Endothelial cell of hepatic sinusoid (primary cell): ENCODE measurements around the gene UNC93A.
"Not testable (repeated sequence)": the region's sequence is repeated elsewhere in the genome, so short reads cannot be mapped to it uniquely, and the experiment has no call there.

Experiments
- in situ Hi-C: cut with HindIII; loops from 2 replicates; pipeline ENCODE4 v1.10.0; 2017; ENCODE audit warnings: low sequenced_read_pairs

UNC93A gene

DNA sequence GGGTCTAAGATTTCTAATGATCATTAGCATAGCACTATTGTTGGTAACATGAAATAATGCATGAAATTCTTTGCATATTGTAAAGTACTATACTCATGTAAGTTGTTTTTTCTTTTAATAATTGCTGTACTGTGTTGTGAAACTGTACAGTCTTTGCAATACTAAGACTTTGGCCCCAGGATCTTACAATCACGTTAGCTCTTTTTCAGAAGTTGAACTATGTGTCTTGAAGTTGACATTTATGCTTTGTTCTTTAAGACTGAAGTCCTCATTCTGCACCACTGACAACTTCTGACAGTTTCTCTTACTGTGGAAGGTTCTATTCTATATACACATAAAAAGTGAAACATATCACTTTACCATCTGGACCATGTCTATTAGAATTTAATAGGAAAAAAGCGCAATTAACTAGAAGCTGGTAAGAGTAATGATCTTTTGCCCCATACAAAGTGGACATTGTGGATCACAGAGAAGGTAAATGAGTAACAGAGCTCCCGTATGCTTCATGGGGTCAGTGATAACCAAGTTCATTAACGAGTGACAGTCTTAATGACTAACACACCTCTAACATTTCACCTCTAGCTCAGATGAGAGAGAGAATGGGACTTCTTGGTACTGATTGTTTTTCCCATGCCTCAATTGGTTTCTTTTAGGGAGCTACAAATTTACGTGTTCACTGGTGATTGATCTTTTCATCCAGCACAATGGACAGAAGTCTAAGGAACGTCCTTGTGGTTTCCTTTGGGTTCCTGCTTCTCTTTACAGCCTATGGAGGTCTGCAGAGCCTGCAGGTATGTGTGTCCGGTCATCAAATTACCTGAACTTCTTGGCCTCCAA is at the start of gene UNC93A:
Gene UNC93A, plus strand, starts transcription at position 530 of the 837 bp plus-strand sequence. Its CDS starts 175 bp downstream, at position 705.
- in situ Hi-C loops = no loop called here

DNA sequence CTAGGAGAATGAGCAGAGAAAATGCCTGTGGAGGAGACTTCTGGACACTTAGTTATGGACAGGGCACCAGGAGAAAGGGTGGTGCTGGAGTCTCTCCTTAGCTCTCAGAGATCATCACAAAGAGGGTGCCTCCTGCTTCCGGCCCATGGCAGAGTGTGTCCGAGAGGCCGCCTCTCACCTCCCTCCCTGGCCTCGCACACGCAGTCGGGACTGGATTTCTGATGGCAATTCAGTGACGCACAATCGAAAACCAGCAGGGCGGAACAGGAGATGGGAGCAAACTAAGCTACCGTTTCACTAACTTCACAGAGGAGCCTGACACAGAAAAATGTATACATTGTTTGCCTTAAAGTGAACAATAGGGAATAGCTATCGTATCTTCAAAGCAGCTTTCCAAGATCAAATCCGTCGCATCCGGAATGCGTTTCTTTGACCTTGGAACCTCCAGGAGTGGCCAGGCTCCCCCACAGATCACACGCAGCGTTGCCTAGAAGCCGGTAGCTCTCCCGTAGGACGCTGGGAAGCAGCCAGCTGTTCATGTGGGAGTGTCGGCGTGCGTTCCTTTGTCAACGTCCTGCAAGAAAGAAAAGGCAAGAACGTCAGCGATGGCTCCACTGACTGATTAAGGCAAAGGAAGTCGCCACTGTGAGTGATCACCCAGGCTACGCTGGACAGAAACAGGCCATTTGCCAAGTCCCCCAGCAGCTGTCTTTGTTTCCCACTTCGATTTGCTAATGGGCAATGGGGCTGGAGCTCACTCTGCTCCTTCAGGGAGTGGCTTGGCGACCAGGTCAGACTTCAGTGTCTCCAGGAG is 49.6 kb upstream of the UNC93A start:
- in situ Hi-C loops = not testable (repeated sequence)

DNA sequence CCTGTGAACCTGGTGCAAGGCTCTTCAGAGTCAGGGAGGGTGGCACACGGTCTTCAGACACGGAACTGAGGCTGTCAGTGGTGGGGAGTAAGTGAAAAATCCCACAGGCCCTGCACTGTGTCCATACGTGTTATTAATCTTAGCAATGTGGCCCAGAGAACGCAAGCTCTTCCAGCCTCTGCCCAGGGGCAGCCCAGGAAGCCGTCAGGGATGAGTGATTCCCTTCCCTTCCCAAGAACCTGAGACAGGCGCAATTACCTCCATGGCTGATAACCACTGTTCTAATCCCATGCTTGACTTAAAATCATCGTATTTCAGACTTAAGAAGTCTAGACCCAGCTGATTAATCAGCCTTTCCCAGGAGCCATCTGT is 49.0 kb upstream of the UNC93A start:
- in situ Hi-C loops = not testable (repeated sequence)

DNA sequence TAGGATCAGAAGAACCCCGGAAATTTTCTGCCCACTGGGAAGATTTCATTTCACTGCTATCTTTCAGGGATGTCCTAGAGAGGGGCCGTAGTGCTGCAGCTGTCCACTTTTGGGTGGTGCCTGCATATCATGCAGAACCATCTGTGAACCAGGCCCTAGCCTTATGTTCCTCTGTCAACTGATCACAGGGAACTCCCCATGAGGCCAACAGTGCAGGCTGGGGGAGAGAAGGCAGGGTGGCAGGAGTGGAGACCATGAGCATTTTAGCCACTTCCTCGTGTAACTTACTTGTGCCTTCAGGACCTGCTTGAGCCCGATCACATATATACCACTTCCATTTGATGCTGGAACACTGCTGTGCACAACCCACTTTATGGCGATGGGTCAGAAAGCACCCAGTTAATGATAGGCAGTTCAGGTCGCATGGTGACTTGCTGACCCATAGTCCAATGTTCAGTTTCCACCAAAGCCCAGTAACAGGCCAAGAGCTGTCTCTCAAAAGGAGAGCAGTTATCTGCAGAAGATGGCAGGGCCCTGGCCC is 48.5 kb upstream of the UNC93A start:
- in situ Hi-C loops = not testable (repeated sequence)

DNA sequence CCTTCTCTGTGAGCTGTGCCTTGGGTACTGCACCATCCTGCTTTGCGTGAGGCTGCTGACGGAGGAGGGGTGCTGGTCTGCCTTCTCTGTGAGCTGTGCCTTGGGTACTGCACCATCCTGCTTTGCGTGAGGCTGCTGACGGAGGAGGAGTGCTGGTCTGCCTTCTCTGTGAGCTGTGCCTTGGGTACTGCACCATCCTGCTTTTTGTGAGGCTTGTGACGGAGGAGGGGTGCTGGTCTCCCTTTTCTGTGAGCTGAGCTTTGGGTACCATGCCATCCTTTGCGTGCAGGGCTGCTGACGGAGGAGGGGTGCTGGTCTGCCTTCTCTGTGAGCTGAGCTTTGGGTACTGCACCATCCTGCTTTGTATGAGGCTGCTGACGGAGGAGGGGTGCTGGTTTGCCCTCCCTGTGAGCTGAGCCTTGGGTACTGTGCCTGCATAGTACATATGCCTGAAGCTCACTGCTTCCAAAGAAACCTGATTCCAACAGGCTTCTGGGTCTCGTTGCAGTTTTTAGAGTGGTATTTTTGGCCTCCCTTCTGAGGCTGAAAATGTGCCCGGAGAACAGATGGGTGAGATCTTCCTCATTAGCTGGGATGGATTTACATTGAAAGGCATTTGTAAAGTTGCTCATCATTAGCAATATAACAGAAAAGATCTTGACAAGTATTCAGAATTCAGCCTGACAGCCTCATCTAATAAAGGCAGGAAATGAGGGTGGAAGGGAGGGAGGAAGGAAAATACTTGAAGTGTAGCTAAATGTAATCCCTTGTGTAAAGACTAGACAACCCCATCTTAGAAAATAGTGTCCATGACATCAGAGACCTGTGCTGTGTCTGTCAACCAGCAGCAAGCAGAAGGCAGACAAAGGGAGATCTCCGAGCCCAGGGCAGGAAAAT is 46.8 kb upstream of the UNC93A start:
- in situ Hi-C loops = no loop called here

DNA sequence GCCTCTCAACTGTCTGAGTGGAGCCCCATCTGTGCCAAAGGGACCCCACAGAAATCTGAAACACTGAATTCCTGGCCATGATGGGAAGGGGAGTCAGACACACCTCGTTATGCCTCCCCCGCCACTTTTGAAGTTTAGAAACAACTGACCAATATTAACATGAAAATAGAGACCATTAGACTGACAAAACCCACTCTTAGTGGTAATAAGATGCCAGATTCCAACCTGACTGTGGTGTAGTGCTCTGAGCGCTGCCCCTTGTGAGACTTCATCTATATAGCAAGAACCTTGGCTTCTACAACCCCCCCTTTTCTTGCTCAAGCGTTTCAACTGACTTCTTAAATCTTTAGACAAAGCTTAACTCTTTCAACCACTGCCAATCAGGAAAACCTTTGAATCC is 46.1 kb upstream of the UNC93A start:
- in situ Hi-C loops = no loop called here

DNA sequence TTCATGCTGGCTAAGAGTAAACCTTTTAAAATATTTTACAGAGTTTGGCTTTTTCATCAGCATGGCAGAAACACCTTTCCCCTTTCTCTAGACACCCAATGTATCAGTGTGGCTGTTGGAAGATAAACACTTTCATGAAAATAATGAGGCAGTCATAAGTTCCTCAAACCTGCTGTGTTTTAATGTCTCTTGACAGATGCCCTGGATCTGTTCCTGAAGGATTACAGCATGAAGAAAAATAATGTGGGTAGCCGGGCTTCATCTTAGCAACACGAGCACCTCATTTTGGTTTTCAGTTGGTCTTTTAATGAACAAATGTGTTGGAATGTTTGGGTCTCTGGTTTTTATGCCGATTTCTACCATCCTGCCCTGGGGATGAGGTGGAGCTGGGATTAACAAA is 45.5 kb upstream of the UNC93A start:
- in situ Hi-C loops = no loop called here

DNA sequence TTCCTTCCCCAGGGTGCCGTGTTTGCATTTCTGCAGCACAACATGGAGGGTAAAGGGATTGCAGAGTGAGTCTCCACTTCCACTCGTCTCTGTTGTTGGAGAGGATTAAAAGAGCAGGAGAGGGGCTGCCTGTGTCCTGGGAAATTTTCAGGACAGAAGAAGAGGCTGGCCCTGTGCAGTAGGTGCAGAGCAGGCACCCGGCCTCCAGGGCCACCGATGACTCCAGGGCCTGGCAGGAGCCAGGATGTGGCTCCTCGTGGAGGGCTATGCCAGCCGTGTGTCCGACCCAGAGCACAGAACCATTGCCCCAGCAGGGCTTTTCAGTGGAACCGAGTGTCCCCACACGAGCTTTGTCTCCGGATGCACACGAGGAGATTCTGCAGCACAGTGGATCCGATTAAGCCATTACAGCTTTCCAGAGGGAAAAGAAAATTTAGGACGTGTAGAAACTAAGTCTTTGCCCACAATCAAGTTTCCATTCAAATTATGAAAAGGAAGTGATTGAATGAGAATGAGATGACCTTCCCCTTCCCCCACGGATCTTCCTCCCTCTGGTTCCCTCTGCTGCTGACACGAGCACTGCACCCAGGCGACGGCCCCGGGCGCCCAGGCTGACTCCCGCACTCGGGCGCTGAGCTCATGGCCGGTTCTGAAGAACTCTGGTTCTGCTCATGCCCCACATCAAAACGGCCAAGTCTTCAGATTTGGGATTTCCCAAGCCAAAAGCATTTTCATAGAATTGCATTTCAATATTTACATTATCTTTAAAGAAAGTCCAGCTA is 43.1 kb upstream of the UNC93A start:
- in situ Hi-C loops = no loop called here

DNA sequence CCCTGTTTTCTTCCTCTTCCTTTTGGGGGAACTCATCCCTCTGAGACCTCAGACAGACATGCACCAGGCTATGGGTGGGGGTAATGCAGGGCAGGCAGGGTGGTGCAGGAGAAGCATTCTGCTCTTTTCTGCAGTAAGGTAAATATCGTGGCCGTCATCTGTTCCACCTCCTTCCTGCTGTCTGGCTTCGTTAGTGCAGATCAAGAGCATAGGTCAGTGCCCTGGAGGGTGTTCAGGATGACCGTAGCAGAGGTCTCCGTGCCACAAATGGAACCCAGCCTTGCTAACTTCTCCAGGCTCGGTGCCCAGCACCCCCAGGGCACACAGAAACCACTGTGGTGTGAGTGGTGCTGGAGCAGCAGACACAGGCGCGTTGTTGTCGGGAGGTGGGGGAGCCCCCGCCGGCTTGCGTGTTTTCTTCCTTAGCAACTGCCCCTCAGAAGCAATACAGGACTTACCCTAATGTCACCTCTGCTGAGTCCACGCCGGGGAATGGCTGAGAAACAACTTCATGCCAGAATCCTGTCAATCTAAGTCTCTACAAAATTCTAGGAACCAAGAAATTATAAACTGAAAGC is 42.1 kb upstream of the UNC93A start:
- in situ Hi-C loops = not testable (repeated sequence)

DNA sequence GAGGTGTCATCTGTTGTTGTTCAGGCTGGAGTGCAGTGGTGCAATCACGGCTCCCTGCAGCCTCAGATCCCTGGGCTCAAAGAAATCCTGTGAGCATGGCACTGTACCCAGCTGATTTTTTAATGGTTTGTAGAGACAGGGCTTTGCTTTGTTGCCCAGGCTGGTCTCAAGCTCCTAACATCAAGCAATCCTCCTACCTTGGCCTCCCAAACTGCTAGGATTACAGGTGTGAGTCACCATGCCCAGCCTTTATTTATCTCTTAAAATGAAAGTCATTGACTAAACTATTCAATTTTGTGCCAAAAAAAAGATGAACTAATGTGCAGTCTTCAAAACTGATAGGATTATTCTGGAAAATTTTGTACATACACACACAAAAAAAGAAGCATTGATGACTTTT is 38.8 kb upstream of the UNC93A start:
- in situ Hi-C loops = no loop called here

DNA sequence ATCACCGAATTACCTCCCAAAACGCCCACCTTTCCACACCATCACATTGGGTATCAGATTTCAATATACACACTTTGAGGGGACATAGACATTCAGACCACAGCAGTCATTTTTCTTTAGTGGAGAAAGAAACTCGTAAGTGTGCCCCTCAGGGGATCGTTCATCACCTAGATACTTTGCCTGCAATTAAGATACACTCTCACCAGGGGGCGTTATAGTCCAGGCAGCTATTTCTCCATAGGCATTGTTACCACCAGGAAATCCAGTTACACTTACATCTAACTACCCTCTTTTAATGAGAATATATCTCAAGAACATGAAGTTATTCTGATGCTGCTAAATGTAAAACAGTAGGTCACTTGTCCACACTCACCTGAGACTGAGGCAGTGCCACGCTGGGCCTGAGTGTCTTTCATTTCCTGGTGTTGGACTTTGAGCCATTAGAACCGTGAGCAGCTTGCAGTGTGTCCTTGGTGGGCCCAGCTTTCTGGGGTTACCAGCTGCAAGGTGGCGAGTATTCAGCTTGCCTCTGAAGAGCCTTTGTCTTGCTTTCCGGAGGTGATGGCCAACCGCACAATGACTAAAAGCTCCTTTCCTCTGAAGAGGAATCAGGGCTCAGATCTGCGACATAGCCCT is 35.1 kb upstream of the UNC93A start:
- in situ Hi-C loops = no loop called here

DNA sequence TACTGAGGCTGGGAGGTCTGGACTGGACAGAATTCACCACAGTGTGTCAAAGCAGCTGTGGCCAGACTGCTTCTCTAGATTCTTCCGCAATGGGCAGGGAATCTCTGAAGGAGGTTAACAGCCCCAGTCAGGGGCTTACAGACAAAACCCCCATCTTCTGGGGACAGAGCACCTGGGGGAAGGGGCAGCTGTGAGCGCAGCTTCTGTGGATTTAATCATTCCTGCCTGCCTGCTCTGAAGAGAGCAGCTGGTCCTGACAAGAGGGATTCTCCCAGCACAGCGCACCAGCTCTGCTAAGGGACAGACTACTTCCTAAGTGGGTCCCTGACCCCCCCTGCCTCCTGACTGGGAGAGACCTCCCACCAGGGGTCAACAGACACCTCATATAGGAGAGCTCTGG is 32.5 kb upstream of the UNC93A start:
- in situ Hi-C loops = no loop called here

DNA sequence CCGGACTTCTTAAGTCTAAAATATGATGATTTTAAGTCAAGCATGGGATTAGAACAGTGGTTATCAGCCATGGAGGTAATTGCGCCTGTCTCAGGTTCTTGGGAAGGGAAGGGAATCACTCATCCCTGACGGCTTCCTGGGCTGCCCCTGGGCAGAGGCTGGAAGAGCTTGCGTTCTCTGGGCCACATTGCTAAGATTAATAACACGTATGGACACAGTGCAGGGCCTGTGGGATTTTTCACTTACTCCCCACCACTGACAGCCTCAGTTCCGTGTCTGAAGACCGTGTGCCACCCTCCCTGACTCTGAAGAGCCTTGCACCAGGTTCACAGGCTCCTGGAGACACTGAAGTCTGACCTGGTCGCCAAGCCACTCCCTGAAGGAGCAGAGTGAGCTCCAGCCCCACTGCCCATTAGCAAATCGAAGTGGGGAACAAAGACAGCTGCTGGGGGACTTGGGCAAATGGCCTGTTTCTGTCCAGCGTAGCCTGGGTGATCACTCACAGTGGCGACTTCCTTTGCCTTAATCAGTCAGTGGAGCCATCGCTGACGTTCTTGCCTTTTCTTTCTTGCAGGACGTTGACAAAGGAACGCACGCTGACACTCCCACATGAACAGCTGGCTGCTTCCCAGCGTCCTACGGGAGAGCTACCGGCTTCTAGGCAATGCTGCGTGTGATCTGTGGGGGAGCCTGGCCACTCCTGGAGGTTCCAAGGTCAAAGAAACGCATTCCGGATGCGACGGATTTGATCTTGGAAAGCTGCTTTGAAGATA is 24.9 kb upstream of the UNC93A start:
- in situ Hi-C loops = not testable (repeated sequence)

DNA sequence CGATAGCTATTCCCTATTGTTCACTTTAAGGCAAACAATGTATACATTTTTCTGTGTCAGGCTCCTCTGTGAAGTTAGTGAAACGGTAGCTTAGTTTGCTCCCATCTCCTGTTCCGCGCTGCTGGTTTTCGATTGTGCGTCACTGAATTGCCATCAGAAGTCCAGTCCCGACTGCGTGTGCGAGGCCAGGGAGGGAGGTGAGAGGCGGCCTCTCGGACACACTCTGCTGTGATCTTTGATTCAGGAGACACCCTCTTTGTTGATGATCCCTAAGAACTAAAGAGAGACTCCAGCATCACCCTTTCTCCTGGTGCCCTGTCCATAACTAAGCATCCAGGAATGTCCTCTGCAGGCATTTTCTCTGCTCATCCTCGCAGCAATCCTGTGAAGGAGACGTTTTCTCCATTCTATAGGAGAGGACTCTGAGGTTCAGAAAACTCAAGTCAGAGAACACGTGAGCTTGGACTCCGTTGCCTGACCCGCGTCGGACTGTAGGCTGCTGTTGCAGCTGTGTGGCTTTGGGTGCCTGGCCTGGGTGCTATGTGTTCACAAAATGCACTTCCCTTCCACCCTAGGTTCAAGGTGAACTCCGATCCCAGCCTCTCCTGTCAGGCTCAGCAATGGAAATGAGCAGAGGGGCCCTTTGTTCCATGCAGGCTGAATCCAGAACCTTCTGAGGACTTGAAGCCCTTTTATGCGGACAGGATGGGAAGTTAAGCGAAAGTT is 24.1 kb upstream of the UNC93A start:
- in situ Hi-C loops = no loop called here

DNA sequence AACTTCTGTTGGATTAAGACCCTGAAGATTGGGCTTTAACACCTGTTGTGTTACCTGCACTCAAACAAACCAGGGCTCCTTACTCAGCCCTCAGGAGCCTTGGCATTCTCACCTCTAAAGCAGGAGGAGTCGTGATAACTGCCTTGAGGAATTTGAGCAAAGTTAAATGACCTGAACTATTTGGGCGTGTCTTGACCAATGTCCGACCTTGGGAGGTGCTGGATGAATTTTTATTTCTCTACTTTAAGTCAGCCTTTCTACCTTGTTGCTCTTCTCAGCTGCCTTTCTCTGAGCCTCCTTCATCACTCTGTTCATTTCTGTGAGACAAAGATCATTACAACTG is 23.6 kb upstream of the UNC93A start:
- in situ Hi-C loops = not testable (repeated sequence)

DNA sequence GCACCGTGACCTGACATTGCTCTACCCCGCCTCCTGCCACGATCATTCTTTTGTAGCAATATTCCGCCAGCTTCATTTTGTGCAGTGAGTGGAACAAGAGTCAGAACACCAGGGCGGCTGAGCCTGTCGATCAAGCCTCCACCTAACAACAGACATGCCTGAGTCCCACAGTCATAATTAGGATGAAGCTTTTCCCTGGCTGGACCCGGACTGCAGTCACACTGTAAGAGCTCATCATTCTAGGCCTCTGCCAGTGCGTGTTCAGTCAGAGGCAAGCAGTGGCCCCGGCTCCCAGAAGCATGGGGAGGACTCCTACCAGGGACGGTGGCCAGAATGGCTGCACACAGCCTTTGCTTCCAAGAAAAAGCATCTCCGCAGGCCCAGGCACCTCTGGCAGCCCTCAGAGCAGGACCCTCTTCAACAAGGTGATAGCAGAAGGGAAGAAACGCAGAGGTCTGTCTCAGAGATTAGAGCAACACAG is 23.2 kb upstream of the UNC93A start:
- in situ Hi-C loops = no loop called here

DNA sequence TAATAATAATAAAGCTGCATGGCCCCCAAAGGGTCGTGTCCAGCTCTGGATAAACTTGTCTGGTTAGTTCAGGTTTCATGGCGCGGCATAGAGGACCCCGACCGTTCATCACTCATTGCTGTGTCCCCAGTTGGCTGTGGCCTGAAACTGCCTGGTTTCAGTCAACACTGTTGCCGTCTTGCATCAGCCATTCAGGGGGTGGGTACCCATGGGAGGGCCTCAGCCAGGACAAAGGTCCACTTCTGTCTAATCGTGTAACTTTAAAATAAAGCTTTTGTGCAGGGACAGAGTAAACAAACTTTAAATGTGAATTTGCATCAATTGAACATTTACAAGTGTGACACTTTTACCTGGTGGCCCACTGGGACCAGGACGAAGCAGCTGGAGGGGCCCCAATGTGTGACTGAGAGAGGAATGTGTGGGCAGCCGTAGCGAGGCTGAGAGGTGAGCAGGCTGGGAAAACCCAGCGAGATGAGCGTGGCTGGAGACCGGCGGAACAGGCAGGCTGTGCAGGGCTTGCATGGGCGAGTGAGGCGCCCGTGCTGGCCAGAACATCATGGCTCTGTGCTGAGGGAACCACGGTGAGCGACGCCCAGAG is 22.3 kb upstream of the UNC93A start:
- in situ Hi-C loops = no loop called here
